WTC11 (cell line): ENCODE results near the gene PCED1A. TPM values are rescaled to one million over a fixed set of nuclear protein-coding genes. Genes with fewer than 3 reads are reported as not detected.

Source experiments
- ATAC-seq: fragments of 200-7000 bp; cut with Tn5 transposase; 2 replicates; pipeline ENCODE4 v1.10.0; 2021; ENCODE audit warnings: mild to moderate bottlenecking, moderate library complexity
- CTCF ChIA-PET: fragments of 300-600 bp; sonication (Branson Sonifier 250); formaldehyde crosslinking; loops from one replicate; lab custom pipeline; 2021; ENCODE audit warnings: antibody characterized with exemption; lab: Charles Lee
- POLR2A ChIA-PET: fragments of 350-600 bp; sonication (Branson Sonifier 250); formaldehyde crosslinking; loops from one replicate; lab custom pipeline; 2021; ENCODE audit warnings: antibody characterized with exemption; lab: Charles Lee
- DNase-seq: peaks from one replicate; pipeline ENCODE4 v3.0.0; 2021; ENCODE audit warnings: low spot score
- H3K27ac Mint-ChIP-seq: 2 replicates; pipeline ENCODE4 v1.8.0; 2021; ENCODE audit warnings: mixed read lengths
- H3K27me3 Mint-ChIP-seq: 2 replicates; pipeline ENCODE4 v1.8.0; 2021; ENCODE audit warnings: low read depth, mild to moderate bottlenecking, moderate library complexity, mixed read lengths
- H3K36me3 Mint-ChIP-seq: 2 replicates; pipeline ENCODE4 v1.8.0; 2021; ENCODE audit warnings: mixed read lengths
- H3K4me1 Mint-ChIP-seq: 2 replicates; pipeline ENCODE4 v1.8.0; 2022; ENCODE audit warnings: mixed read lengths
- H3K4me3 Mint-ChIP-seq: 2 replicates; pipeline ENCODE4 v1.8.0; 2021; ENCODE audit warnings: mild to moderate bottlenecking, moderate library complexity, mixed read lengths
- H3K9me3 Mint-ChIP-seq: 2 replicates; pipeline ENCODE4 v1.8.0; 2021; ENCODE audit warnings: mixed read lengths
- FOXJ3 ChIP-seq: sonication (generic); formaldehyde crosslinking; IDR thresholded peaks from 2 replicates; pipeline ENCODE4 v1.9.0; 2021; ENCODE audit warnings: missing genetic modification reagents, mild to moderate bottlenecking, borderline replicate concordance
- GRHL2 ChIP-seq: fragments of 250-450 bp; sonication (Bioruptor Pico); IDR thresholded peaks from 2 replicates; pipeline ENCODE4 v1.8.0; 2022; ENCODE audit warnings: mild to moderate bottlenecking, moderate library complexity; ENCODE audit not compliant: insufficient replicate concordance, severe bottlenecking
- JUN ChIP-seq: sonication (generic); formaldehyde crosslinking; IDR thresholded peaks from 2 replicates; pipeline ENCODE4 v1.8.0; 2023; ENCODE audit warnings: mild to moderate bottlenecking, missing genetic modification reagents
- NFYB ChIP-seq: sonication (generic); formaldehyde crosslinking; conservative IDR thresholded peaks from 2 replicates; pipeline ENCODE4 v1.8.0; 2022; ENCODE audit warnings: low read depth, missing genetic modification reagents
- NR2C2 ChIP-seq: sonication (generic); formaldehyde crosslinking; IDR thresholded peaks from 2 replicates; pipeline ENCODE4 v1.8.0; 2022; ENCODE audit warnings: mild to moderate bottlenecking, missing genetic modification reagents
- OVOL2 ChIP-seq: fragments of 250-450 bp; sonication (Bioruptor Pico); IDR thresholded peaks from 2 replicates; pipeline ENCODE4 v1.9.0; 2021; ENCODE audit warnings: mild to moderate bottlenecking, borderline replicate concordance
- RORB ChIP-seq: fragments of 250-450 bp; sonication (Bioruptor Pico); IDR thresholded peaks from 2 replicates; pipeline ENCODE4 v1.9.0; 2021; ENCODE audit warnings: mild to moderate bottlenecking
- SMAD4 ChIP-seq: sonication (generic); formaldehyde crosslinking; IDR thresholded peaks from 2 replicates; pipeline ENCODE4 v1.8.0; 2022; ENCODE audit warnings: mild to moderate bottlenecking, missing genetic modification reagents
- TEAD1 ChIP-seq: sonication (generic); formaldehyde crosslinking; IDR thresholded peaks from 2 replicates; pipeline ENCODE4 v1.8.0; 2022; ENCODE audit warnings: mild to moderate bottlenecking, missing genetic modification reagents
- ZNF138 ChIP-seq: sonication (generic); formaldehyde crosslinking; conservative IDR thresholded peaks from 2 replicates; pipeline ENCODE4 v1.8.1; 2022; ENCODE audit warnings: mild to moderate bottlenecking, moderate library complexity, missing genetic modification reagents
- ZNF232 ChIP-seq: sonication (generic); formaldehyde crosslinking; IDR thresholded peaks from 2 replicates; pipeline ENCODE4 v1.8.0; 2022; ENCODE audit warnings: mild to moderate bottlenecking, missing genetic modification reagents
- ZNF416 ChIP-seq: fragments of 250-450 bp; sonication (Bioruptor Pico); IDR thresholded peaks from 2 replicates; pipeline ENCODE4 v1.9.0; 2021; ENCODE audit warnings: mild to moderate bottlenecking, inconsistent platforms
- ZNF671 ChIP-seq: fragments of 250-450 bp; sonication (Bioruptor Pico); IDR thresholded peaks from 2 replicates; pipeline ENCODE4 v1.8.0; 2021; ENCODE audit warnings: mild to moderate bottlenecking
- total RNA-seq: library from RNA; stranded (reverse); gene quantifications from 3 replicates; pipeline ENCODE4 v1.2.3, GENCODE V29; 2021
- TF ChIP-seq, protein P1 (sequence below): fragments of 250-450 bp; sonication (Bioruptor Pico); IDR thresholded peaks from 2 replicates; pipeline ENCODE4 v1.9.0; 2021; ENCODE audit warnings: moderate library complexity, mild to moderate bottlenecking, inconsistent platforms, borderline replicate concordance
- TF ChIP-seq, protein P2 (sequence below): sonication (generic); formaldehyde crosslinking; IDR thresholded peaks from 2 replicates; pipeline ENCODE4 v1.8.1; 2022; ENCODE audit warnings: mild to moderate bottlenecking, moderate library complexity, missing genetic modification reagents
- TF ChIP-seq, protein P3 (sequence below): sonication (generic); formaldehyde crosslinking; IDR thresholded peaks from 2 replicates; pipeline ENCODE4 v1.8.1; 2022; ENCODE audit warnings: low read depth, missing genetic modification reagents, borderline replicate concordance
- TF ChIP-seq, protein P4 (sequence below): sonication (generic); formaldehyde crosslinking; IDR thresholded peaks from 2 replicates; pipeline ENCODE4 v1.8.1; 2023; ENCODE audit warnings: mild to moderate bottlenecking, moderate library complexity, missing genetic modification reagents
- TF ChIP-seq, protein P5 (sequence below): sonication (generic); formaldehyde crosslinking; IDR thresholded peaks from 2 replicates; pipeline ENCODE4 v1.8.0; 2023; ENCODE audit warnings: missing genetic modification reagents

The PCED1A gene
- total RNA-seq, 1 experiment from 2014 or later = 19.7 TPM

DNA sequence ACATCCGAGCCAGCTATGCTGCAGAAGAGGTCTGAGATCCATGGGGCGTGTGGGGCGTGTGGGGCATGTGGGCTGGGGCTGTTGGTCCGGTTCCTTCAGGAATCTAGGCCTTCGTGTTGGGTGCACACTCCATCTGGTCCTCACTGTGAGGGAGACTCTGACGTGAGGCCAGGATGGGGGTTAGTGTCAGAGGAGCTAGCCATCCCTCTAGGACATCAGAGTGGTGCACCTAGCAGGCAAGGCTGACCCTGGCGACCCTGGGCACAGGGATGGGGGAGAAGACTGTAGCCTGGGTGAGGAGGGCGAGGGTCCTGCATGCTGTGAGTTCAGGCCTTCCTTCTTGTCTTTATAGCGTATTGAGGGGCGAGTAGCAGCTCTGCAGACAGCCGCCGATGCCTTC is 24.2 kb upstream of the PCED1A start:
- H3K36me3 Mint-ChIP-seq = no peaks in the 10 kb centered on the region
- no peak overlapping the region for H3K4me3 Mint-ChIP-seq
- no peaks in the 10 kb centered on the region for H3K4me1 Mint-ChIP-seq
- no peaks in the 10 kb centered on the region for H3K27me3 Mint-ChIP-seq
- no peaks in the 10 kb centered on the region for H3K9me3 Mint-ChIP-seq
- POLR2A ChIA-PET = no interaction called here
- no peak overlapping the region for H3K27ac Mint-ChIP-seq
- no peak for ATAC-seq
- no peak for DNase-seq
- TF ChIP-seq JUN = no peak
- TF ChIP-seq ZNF232 (CRISPR knock-in tag) = no peak
- TF ChIP-seq, protein P1, sequence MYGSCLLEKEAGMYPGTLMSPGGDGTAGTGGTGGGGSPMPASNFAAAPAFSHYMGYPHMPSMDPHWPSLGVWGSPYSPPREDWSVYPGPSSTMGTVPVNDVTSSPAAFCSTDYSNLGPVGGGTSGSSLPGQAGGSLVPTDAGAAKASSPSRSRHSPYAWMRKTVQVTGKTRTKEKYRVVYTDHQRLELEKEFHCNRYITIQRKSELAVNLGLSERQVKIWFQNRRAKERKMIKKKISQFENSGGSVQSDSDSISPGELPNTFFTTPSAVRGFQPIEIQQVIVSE = no peak
- TF ChIP-seq SMAD4 (CRISPR knock-in tag) = no peak
- TF ChIP-seq FOXJ3 = no peak
- no peak for TF ChIP-seq NFYB (CRISPR knock-in tag)
- TF ChIP-seq ZNF138 (CRISPR knock-in tag) = no peak
- TF ChIP-seq, protein P2, sequence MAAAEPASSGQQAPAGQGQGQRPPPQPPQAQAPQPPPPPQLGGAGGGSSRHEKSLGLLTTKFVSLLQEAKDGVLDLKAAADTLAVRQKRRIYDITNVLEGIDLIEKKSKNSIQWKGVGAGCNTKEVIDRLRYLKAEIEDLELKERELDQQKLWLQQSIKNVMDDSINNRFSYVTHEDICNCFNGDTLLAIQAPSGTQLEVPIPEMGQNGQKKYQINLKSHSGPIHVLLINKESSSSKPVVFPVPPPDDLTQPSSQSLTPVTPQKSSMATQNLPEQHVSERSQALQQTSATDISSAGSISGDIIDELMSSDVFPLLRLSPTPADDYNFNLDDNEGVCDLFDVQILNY = no peak
- no peak for TF ChIP-seq NR2C2
- no peak for TF ChIP-seq TEAD1
- no peak for TF ChIP-seq GRHL2 (CRISPR knock-in tag)
- TF ChIP-seq RORB (CRISPR knock-in tag) = no peak
- TF ChIP-seq, protein P3, sequence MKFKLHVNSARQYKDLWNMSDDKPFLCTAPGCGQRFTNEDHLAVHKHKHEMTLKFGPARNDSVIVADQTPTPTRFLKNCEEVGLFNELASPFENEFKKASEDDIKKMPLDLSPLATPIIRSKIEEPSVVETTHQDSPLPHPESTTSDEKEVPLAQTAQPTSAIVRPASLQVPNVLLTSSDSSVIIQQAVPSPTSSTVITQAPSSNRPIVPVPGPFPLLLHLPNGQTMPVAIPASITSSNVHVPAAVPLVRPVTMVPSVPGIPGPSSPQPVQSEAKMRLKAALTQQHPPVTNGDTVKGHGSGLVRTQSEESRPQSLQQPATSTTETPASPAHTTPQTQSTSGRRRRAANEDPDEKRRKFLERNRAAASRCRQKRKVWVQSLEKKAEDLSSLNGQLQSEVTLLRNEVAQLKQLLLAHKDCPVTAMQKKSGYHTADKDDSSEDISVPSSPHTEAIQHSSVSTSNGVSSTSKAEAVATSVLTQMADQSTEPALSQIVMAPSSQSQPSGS (CRISPR knock-in tag) = no peak
- CTCF ChIA-PET = interaction anchor here (0.7 to 2.2 kb wide), 5 partner anchors 9 to 174 kb away, joined by 3 to 5 read pairs (median 4); partner anchors contain the start of gene CPXM1

DNA sequence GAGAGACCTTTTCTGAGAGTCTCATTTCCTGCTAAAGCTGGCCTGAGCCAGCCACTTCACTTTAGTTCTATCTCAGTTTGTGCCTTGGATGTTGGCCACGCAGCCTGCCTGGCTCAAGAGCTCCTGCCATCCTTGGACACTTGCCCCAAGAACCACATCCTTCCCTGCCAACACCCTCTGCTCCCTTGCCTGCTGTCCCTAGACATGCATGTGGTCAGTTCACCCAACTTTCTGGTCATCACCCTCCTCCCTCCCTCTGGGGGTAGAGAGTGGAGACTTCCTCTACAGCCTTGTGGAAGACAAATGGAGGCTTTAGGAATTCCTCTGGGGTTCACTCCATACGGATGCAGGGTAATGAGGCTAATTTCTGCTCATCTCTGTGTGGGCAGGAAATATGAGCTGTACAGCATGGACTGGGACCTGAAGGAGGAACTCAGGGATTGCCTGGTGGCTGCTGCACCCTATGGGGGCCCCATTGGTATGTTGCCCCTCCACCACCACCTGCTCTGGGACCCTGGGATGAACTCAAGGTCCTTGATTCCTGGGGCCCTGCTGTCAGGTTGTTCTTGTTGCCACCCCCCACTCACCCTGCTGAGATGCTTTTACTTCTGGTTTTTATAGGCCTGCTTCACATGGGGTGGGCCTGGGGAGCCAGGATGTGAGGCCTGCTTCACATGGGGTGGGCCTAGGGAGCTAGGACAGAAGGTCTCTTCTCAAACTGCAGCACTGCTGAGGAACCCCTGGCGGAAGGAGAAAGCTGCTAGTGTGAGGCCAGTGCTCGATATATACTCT is 19.1 kb upstream of the PCED1A start:
- ATAC-seq (no peak), DNase-seq (no peak)
- CTCF ChIA-PET = interaction anchor here (2.0 kb wide), 1 partner anchor 107 kb away, joined by 5 read pairs; no protein-coding TSS in a partner anchor
- no peak overlapping the region for H3K27ac Mint-ChIP-seq
- no peaks in the 10 kb centered on the region for H3K9me3 Mint-ChIP-seq
- TF ChIP-seq, protein P4, sequence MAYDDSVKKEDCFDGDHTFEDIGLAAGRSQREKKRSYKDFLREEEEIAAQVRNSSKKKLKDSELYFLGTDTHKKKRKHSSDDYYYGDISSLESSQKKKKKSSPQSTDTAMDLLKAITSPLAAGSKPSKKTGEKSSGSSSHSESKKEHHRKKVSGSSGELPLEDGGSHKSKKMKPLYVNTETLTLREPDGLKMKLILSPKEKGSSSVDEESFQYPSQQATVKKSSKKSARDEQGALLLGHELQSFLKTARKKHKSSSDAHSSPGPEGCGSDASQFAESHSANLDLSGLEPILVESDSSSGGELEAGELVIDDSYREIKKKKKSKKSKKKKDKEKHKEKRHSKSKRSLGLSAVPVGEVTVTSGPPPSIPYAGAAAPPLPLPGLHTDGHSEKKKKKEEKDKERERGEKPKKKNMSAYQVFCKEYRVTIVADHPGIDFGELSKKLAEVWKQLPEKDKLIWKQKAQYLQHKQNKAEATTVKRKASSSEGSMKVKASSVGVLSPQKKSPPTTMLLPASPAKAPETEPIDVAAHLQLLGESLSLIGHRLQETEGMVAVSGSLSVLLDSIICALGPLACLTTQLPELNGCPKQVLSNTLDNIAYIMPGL (CRISPR knock-in tag) = no peak
- TF ChIP-seq, protein P5, sequence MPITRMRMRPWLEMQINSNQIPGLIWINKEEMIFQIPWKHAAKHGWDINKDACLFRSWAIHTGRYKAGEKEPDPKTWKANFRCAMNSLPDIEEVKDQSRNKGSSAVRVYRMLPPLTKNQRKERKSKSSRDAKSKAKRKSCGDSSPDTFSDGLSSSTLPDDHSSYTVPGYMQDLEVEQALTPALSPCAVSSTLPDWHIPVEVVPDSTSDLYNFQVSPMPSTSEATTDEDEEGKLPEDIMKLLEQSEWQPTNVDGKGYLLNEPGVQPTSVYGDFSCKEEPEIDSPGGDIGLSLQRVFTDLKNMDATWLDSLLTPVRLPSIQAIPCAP (CRISPR knock-in tag) = no peak
- TF ChIP-seq RORB (CRISPR knock-in tag) = no peak
- TF ChIP-seq ZNF671 (CRISPR knock-in tag) = no peak
- TF ChIP-seq ZNF416 (CRISPR knock-in tag) = no peak
- no peak for TF ChIP-seq OVOL2 (CRISPR knock-in tag)
- no peak overlapping the region for H3K4me3 Mint-ChIP-seq
- H3K4me1 Mint-ChIP-seq = no peaks in the 10 kb centered on the region
- POLR2A ChIA-PET = no interaction called here
- no peaks in the 10 kb centered on the region for H3K27me3 Mint-ChIP-seq
- no peaks in the 10 kb centered on the region for H3K36me3 Mint-ChIP-seq
